SH-SY5Y (cell line): ENCODE data around the gene C2CD4D.

Experiments used
- GATA2 ChIP-seq: IDR thresholded peaks from 2 replicates; pipeline ENCODE4 v1.6.1; 2011; ENCODE audit warnings: mild to moderate bottlenecking, low read depth, low read length
- GATA3 ChIP-seq: IDR thresholded peaks from 2 replicates; pipeline ENCODE4 v1.6.1; 2011; ENCODE audit warnings: low read depth, mild to moderate bottlenecking, low read length, moderate library complexity

Gene C2CD4D

GRCh38 chr1:151790940-151791651 lies 48.5 kb downstream of the C2CD4D start:
- no peak for TF ChIP-seq GATA3
- TF ChIP-seq GATA2, result no peak

- no peak for TF ChIP-seq GATA3
- peak; percentile 61 for TF ChIP-seq GATA2
Measured at GRCh38 chr1:151790071-151790939, 49.3 kb downstream of the C2CD4D start, which contains the start of gene TDRKH. Gene TDRKH (minus strand): TSS chr1:151790500. CDS start chr1:151783022, 7,478 bp downstream.
